Tongue (tissue), 2 donors: Measurements from ENCODE around the gene NDUFV2. TPM values are rescaled to one million over a fixed set of nuclear protein-coding genes. Genes with fewer than 3 reads are reported as not detected.
A peak's percentile ranks its signal among the peaks of the same experiment; 100 is the strongest.
"Not testable (repeated sequence)": the region's sequence is repeated elsewhere in the genome, so short reads cannot be mapped to it uniquely, and the experiment has no call there.

Source experiments
- DNase-seq: peaks from one replicate; pipeline ENCODE4 v3.0.0-alpha.2; 2015
- total RNA-seq: library from RNA; depleted of rRNA; stranded (reverse); fragments of >200 nt; gene quantifications from one replicate; pipeline ENCODE4 v1.2.3, GENCODE V29; 2014

Gene NDUFV2
- total RNA-seq, 1 donor from 2014 or later: 169 TPM

GRCh38 chr18:9091066-9091476, 11.4 kb upstream of the NDUFV2 start:
- no peak for DNase-seq

- no peak for DNase-seq
These were observed 9.8 kb upstream of the NDUFV2 start for GRCh38 chr18:9092665-9093064.

GRCh38 chr18:9093109-9093508, 9.4 kb upstream of the NDUFV2 start:
- not testable (repeated sequence) for DNase-seq

- DNase-seq: no peak
These were observed 7.9 kb upstream of the NDUFV2 start for GRCh38 chr18:9094307-9095226.

- DNase-seq: no peak
These were observed 7.0 kb upstream of the NDUFV2 start for GRCh38 chr18:9095297-9096006.

- no peak for DNase-seq
These were observed 6.5 kb upstream of the NDUFV2 start for GRCh38 chr18:9096007-9096371.

GRCh38 chr18:9096685-9097084, 5.8 kb upstream of the NDUFV2 start:
- DNase-seq: no peak

- DNase-seq: no peak
These were observed 5.2 kb upstream of the NDUFV2 start for GRCh38 chr18:9097349-9097748.

- no peak for DNase-seq
These were observed 1.7 kb upstream of the NDUFV2 start for GRCh38 chr18:9100796-9101195.

- peak; percentile 39 for DNase-seq
These were observed 580 bp upstream of the NDUFV2 start for GRCh38 chr18:9101730-9102507.

- DNase-seq: peak; percentile 52
These were observed 926 bp downstream of the NDUFV2 start for GRCh38 chr18:9103376-9103873.

- DNase-seq: no peak
These were observed 1.9 kb downstream of the NDUFV2 start for GRCh38 chr18:9104244-9104901.

GRCh38 chr18:9105420-9105819, 2.9 kb downstream of the NDUFV2 start:
- DNase-seq: no peak

GRCh38 chr18:9106094-9106493, 3.6 kb downstream of the NDUFV2 start:
- DNase-seq: no peak

- no peak for DNase-seq
These were observed 4.5 kb downstream of the NDUFV2 start for GRCh38 chr18:9106800-9107584.

GRCh38 chr18:9108911-9109310, 6.4 kb downstream of the NDUFV2 start:
- no peak for DNase-seq

GRCh38 chr18:9109523-9109922, 7.0 kb downstream of the NDUFV2 start:
- DNase-seq: no peak

- DNase-seq: no peak
These were observed 11.1 kb downstream of the NDUFV2 start for GRCh38 chr18:9113468-9114149.

- no peak for DNase-seq
These were observed 13.5 kb downstream of the NDUFV2 start for GRCh38 chr18:9115984-9116383.
